NB4 (cell line): ENCODE results near the gene EPG5.

Source experiments
- CTCF ChIP-seq: IDR thresholded peaks from one replicate; pipeline ENCODE4 v1.5.1; 2012; ENCODE audit warnings: low read depth, low read length
- POLR2A ChIP-seq: IDR thresholded peaks from 2 replicates; pipeline ENCODE4 v1.6.1; 2011; ENCODE audit warnings: mild to moderate bottlenecking; ENCODE audit not compliant: insufficient read length; ENCODE audit errors: extremely low read depth

- TF ChIP-seq POLR2A (no peak), CTCF (no peak)
Observed at GRCh38 chr18:45895339-45895738, 71.8 kb downstream of the EPG5 start.
